Activated CD4-positive, alpha-beta T cell treated with anti-CD3 and anti-CD28 coated beads, Interleukin-2, Interleukin-6, amounts not matched to agents 100 ng/mL and 50 ng/mL, durations not matched to agents 16 hours and 8 hours (primary cell): ENCODE measurements around the gene C6.

Experiments used
- DNase-seq: peaks from one replicate; pipeline ENCODE4 v3.0.0-alpha.2; 2020

C6 gene

DNA sequence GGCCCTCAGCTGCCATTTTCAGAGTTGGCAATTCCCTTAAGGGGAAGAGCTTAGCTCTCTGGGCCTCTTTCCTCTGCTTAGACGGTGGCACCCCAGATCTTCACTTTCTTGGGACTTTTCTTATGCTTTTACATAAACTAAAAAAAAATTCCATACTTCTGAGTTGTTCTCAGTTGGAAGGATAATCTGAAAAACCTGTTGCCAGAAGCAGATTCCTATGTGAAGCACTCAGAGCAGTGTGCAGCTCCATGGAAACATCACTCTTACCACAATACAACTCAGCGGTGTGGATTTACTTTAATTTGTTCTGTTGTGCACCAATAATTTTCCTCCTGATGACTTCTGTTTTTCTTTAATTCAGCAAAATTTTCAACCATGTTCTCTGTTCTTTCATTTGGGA is 98.1 kb downstream of the C6 start:
- no peak for DNase-seq

DNA sequence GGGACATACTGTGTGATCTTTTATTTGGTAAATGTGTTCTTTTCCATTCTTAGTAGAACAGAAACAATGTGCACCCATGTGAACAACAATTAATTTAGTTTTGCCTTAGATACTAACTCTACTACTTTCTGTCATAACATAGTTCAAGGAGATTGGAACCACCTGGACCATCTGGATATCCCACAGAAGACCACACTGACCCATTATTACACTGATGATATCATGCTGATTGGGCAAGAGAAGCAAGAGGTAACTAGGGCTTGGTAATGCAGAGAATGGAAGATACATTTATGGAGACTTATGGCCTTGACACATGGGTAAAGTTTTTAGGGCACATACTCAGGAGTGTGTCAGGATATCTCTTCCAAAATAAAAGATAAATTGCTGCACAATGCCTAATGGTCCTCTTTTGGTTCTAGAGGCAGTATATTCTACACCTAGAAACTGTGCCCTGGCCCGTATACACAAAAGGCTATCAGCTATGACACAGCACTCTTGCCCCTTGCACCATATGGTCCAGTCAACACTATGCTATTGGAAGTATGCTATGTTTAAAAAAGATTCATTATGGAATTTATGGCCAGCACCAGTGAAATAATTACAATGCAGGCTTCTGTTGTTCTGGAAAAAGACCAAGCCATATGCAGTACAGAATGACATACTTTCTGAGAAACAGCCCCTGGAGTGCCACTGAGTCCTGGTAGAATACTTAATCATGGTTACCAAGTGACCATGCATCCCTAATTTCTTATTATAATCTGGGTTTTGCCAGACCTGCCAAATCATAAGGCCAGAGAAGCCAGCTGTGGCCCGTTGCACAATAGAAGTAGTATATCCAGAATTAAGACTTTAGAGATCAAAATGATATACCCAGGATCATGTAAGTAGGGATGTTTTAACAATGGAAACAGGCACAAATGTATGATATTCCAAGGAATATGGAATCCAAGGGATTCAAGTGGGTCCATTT is 100.6 kb downstream of the C6 start:
- no peak for DNase-seq

DNA sequence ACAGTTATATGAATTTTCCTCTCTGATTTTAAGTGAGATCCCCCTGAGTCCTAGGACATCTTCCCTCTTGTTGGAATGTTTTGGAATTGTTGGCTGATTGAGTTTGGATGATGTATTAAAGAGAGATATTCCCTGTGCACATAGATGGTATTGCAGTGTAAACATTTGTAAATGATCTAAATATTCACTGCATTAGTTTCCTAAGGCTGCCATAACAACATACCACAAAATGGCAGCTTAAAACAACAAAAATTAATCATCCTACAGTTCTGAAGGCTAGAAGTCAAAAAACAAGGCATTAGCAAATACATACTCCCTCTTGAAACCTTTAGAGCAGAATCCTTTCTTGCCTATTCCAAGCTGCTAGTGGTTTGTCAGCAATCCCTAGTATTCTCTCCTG is 104.1 kb downstream of the C6 start:
- no peak for DNase-seq

DNA sequence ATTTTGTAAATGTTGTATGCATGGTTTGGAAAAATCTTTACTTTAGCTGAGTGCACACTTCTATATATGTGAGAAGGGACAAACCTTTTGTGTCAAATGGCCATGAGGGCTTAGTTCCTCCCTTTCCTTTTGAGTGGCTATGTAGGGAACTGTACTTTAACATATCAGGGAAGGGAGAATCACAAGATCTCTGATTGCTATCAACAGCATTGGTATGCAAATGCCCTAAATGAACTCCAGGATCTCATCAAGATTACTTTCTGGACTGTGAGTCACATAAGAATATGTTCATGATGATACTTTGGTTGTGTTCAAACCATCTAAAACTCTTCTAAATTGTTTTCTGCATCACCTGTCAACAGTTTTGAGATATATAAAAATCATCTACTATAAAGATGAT is 111.0 kb downstream of the C6 start:
- no peak for DNase-seq

DNA sequence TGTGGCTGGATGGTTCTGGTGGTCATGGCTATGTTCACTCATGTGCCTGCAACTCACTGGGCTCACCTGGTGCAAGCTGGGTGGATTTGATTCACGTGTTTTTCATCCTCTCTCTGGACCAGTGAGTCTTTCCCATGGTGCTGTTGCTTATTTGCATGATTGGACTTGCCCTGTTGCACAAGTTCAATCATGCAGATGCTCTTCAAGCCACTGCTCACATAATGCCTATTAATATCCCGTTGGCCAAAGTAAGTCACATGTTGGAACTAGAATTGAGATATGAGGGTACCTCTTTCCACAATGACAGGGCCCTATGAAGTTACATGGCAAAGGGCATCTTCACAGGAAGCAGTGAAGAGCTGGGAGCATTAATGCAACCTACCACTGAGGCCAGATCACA is 115.7 kb downstream of the C6 start:
- no peak for DNase-seq

DNA sequence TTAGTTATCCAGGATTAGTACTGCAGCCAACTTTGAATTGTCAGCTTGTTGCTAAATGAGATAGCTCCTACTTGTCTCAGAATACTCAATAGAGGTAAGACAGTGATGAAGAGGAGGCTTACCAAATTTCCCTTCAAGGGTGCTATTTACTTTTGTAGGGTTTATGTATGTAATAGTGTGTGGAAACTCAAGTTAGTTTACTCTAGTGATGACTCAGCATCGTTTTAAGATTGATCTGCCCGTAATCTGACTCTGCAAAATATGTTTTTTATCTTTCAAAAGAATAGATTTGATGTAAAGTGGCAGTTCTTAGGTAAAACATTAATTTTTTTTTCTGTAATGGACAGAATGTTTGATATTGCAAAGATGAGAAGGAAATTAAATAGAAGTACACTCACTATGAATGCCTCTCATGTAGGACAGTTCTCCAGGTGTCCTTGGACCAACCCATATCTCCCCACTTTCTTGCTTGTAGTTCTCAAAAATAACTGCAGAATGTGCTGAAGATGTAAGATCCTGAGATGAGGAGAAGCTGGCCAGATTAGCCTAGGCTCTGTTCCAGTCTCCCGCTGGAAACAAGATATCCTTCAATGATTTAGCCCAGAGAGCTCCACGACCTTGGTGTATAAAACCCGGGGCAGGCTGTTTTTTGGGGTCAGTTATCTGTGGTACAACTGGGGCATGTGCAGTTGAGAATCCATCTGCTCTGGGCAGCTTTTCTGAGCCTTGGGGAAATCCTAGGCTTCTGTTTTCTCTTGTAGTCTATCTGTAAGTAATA is 117.8 kb downstream of the C6 start:
- no peak for DNase-seq

DNA sequence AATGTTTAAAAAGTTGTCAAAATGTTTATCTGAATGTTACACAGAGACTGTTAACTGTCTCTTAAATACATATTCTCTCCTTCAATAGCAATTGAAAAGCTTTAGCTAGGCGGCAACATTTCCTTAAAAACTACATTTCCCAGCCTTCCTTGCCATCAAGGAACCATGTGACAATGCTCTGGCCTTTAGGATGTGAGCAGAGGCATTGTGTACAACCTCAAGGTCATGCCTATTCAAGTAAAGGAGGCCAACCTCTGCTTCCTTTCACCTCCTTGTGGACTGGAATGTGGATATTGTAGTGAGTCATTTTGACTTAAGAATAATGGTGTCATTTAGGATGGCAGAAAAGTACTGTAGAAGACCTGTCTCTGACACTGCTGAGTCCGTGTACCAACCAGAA is 118.5 kb downstream of the C6 start:
- no peak for DNase-seq

DNA sequence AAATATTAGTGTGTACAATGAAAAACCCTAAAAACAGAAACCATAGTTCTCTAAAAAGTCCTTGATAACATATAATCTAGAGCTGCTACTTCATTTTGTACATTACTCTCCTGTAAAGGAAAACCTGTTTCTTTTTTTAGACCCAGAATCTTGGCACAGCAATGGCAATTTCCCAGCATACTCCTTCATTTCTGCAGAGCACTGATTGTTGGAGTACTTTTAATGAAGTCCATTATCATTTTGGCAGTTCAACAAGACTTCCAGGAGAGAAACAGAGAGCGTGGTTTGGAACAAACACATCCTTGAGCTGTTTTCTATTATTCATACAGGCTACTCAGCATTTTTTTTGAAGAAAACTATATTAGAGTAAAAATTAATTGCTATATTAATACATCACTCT is 119.5 kb downstream of the C6 start:
- DNase-seq = no peak
